GM19468 (cell line): ENCODE measurements around the gene BTAF1.
"Not testable (repeated sequence)": the region's sequence is repeated elsewhere in the genome, so short reads cannot be mapped to it uniquely, and the experiment has no call there.

Experiments
- ATAC-seq: cut with Tn5 transposase; IDR thresholded peaks from one replicate; pipeline ENCODE4 v1.9.1; 2021; ENCODE audit warnings: mild to moderate bottlenecking, moderate library complexity, moderate number of reproducible peaks; ENCODE audit not compliant: unreplicated experiment; ENCODE audit errors: extremely low read depth

BTAF1 gene

GRCh38 chr10:91976317-91977051, 52.9 kb downstream of the BTAF1 start:
- ATAC-seq = no peak

DNA sequence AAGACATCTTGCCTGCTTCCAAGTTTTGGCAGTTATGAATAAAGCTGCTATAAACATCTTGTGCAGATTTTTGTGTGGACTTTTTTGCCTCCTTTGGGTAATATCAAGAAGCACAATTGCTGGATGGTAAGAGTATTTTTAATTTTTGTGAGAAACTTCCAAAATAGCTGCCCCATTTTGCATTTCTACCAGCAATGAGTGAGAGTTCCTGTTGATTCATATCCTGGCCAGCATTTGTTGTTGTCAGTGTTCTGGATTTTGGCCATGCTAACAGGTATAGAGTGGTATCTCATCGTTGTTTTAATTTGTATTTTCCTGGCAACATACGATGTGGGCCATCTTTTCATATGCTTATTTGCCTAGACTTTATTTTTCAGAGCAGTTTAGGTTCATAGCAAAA, 53.9 kb downstream of the BTAF1 start:
- no peak for ATAC-seq

DNA sequence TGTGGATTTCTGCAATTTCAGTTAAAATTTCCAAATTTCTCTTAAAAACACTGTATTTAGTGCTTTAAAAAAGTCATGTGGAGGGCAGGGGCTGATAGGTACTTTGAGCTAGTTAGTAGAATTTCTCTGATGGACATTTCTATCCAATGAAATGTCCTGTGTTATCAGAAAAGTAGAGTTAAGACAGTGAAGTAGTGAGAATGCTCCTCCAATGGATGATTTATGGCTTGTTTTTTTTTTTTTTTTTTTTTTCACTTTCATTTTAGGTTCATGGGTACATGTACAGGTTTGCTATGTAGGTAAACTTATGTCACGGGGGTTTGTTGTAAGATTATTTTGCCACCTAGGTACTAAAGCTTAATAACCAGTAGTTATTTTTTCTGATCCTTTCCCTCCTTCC, 55.0 kb downstream of the BTAF1 start:
- ATAC-seq = no peak

DNA sequence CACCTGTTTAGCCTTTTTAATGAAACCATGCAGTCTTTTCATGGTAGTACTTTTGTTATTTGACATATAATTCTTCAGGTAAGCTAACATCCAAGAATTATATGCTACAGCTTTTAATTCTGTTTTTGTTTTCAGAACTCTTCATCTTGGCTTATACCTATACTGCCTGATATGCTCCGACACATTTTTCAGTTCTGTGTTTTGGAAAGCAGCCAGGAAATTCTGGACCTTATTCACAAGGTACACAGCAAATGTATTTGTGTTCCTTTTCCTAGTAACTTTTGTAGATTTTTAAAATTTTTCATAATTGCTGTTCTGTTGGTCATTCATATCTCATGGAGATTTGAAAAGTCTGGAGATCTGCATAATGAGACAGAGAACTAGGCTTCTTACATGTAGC, 56.7 kb downstream of the BTAF1 start:
- ATAC-seq = no peak

DNA sequence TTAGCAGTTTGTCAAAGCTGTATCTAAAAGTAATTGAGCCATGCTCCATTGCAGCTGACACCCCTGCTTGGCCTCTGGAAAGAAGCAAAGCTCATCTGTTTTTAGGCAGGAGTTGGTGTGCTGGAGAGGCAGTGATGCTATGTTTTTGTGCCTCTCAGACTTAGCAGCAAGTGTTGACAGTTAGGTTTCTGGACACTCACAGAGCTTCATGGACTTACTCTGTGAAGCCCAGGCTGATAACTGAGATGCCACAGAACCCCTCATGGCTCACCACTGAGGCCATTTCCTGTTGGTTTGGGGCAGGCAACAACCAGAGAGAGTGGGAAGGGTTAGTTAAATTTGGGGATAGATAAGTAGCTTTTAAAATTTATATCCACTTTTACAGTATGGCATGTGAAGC, 59.8 kb downstream of the BTAF1 start:
- ATAC-seq = no peak

DNA sequence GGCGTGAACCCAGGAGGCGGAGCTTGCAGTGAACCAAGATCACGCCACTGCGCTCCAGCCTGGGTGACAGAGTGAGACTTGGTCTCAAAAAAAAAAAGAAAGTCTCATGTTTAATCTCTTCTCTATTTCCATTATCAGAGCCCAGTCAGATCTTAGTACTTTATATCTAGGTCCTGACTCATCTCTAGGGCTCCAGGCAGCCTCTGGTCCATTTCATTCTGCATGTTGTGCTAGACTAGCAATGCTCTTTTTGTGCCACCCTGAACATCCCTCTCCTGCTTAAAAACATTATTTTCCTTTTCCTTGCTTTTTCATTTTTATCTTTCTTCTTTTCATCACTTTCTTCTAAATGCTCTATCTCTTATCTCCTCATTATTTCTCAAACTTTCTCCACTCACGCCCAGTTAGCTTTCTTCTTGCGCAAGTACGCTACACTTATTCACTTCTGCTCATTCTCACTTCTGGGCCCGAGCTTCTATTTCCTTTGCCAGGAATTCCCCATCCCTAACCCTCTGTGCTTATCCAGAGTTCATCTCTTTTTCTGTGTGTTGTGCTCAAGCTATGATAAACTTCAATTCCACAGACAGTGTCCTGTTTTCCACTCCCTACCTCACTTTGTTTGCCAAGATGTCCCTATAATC, 63.9 kb downstream of the BTAF1 start:
- no peak for ATAC-seq

GRCh38 chr10:91992031-91992430, 68.5 kb downstream of the BTAF1 start:
- no peak for ATAC-seq

- no peak for ATAC-seq
Measured at GRCh38 chr10:91996266-91996665, 72.7 kb downstream of the BTAF1 start.

- ATAC-seq = no peak
Measured at GRCh38 chr10:92001581-92001980, 78.0 kb downstream of the BTAF1 start.

DNA sequence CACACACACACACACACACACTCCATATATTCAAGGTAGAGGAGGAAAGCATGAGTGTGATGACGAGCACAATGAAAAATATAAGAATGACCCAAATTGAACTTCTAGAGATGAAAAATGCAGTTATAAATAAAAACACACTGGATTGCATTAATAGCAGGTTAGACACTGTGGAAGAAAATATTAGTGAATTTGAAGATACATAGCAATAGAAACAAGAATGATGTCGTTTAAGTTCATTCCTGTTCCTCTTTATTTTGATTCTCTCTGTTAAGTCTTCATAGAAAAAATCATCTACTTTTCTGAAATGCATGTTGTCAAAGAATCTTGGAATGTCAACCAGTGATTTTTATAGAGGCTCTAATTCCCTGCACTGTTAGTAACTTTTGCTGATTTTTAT, 78.4 kb downstream of the BTAF1 start:
- no peak for ATAC-seq

DNA sequence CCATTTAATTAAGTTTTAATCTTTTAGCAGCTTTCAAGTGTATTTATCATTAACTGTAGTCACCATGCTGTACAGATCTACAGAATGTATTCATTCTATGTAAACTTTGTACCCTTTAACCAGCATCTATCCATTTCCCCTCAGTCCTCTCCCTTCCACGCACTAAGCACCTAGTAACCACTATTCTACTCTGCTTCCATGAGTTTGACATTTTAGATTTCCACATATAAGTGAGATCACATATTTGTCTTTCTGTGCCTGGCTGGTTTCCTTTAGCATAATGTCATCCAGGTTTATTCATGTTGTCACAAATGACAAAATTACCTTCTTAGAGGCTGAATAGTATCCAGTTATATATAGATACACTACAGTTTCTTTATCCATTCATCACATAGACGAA, 79.7 kb downstream of the BTAF1 start:
- no peak for ATAC-seq

DNA sequence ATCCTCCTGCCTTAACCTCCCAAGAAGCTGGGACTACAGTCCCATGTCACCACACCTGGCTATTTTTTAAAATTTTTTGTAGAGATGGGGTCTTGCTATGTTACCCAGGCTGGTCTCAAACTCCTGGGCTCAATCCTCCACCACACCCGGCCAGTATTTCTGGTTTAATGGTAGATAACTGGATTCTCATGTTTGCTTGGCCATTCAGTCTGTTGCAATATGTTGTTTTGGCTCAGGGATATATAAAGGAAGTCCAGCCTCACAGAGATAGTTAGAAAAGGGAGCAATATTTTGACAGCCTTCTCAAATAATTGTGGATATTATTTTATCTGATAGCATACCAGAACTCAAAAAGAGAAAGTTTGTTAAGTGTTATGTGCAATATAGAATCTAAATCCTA, 82.4 kb downstream of the BTAF1 start:
- ATAC-seq = no peak

DNA sequence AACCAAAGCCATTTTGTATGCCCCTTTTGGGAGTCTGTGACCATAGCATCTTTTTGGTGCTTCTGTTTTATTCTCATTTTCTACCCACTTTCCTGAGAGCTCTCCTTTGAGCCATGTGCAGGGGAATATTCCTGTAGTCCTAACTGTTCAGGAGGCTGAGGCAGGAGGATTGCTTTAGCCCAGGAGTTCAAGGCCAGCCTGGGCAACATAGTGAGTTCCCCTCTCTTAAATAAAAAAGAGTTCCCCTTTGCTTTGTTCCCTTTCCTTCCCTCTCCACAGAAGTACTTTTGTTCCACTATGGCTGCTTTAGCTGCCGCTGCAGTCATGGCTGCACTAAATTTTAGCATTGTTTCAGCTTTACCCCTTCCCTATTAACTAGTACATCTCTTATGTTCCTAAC, 85.9 kb downstream of the BTAF1 start:
- no peak for ATAC-seq

DNA sequence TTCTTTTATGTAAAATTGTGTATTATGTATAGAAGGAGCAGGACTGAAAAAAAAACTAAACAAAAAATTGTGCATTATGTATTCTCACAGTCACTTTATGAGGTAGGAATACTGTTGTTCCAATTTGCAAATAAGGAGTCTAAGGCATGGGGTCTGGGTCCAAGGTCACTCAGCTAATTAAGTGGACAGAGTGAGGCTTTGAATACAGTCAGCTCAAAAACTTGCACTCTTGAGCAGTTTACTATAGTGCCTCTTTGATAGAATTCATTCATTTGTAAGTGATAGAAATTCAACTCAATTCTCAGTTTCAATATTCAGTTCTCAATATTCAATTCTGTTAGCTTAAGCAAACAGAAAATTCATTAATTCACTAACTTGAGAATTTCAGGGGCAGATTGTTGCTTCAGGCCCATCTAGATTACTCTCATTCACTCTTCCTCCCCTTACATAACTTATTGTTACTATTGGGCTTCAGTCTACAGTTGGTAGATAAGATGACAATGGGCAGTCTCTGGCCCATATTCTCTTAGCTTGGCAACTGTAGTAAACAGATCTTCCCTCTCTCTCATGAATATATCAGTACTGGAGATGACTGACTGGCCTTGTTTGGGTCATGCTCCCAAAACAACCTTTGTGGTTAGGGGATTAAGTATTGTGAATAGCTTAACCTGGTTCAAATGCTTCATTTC, 86.6 kb downstream of the BTAF1 start:
- ATAC-seq = no peak

DNA sequence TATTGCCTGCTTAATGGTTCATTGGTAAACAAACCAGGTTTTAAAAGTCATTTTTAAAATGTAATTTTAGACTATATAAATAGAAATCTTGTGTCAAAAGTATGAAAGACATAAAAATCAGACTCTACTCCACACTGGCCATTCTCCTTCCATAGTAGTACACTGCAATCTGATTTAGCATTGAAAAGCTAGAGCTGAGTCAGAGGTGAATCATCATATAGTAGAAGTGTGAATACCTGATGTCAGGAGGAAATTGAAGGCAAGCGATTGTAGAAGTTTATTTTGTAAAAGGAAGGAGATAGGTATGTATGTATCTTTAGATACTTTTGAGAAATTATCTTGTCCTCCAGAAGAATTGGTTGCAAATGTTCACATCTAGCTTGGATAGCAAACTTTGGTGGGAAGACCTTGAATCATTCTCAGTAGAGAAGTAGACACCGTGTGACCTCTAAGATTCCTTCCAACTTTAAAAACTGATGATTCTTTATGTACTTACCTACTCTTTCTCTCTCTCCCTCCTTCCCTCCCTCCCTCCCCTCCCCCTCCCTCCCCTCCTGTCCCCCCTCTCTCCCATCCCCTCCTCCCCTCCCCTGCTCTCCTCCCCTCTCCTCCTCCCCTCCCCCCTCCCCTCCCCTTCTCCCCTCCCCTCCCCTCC, 88.1 kb downstream of the BTAF1 start:
- no peak for ATAC-seq

- ATAC-seq = no peak
Measured at GRCh38 chr10:92014620-92015019, 91.0 kb downstream of the BTAF1 start.

DNA sequence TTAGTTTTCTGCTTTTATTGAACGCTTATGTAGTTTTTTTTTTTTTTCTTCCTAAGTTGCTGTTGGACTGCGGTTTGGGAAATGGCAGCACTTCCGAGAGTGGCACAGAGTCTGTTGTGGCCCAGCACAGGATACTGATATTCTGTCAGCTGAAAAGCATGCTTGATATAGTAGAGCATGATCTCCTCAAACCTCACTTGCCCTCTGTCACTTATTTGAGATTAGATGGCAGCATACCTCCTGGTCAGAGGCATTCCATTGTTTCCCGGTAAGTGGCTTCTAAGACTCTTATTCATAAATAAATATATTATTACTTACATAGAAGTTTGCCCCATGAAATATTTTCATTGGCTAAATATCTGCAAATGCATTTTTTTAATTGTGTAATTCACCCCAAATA, 101.1 kb downstream of the BTAF1 start:
- no peak for ATAC-seq

DNA sequence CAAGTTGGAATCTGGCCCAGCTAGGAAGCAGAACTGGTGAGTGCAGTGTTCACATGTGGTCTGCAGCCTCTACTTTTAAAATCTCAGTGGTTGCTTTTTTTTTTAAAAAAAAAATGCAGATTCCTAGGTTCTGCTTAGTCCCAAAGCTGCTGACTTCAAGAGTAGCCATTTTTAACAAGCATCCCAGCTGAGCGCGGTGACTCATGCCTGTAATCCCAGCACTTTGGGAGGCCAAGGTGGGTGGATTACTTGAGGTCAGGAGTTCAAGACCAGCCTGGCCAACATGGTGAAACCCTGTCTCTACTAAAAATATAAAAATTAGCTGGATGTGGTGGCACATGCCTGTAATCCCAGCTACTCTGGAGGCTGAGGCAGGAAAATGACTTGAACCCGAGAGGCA, 101.8 kb downstream of the BTAF1 start:
- ATAC-seq = not testable (repeated sequence)

DNA sequence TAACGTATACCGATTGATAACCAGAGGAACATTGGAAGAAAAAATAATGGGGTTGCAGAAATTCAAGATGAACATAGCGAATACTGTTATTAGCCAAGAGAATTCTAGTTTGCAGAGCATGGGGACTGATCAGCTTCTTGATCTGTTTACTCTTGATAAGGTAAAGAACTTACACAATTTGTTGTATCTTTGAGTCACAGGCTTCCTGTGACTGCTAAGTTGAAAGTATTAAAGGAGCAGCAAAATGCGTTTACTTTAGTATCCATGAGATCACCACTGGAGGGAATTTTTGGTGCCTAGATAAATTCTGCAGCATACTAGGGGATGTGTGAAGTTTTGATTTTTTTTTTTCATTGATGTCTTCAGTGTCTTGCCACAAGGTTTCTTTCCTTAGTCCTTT, 103.6 kb downstream of the BTAF1 start:
- no peak for ATAC-seq

DNA sequence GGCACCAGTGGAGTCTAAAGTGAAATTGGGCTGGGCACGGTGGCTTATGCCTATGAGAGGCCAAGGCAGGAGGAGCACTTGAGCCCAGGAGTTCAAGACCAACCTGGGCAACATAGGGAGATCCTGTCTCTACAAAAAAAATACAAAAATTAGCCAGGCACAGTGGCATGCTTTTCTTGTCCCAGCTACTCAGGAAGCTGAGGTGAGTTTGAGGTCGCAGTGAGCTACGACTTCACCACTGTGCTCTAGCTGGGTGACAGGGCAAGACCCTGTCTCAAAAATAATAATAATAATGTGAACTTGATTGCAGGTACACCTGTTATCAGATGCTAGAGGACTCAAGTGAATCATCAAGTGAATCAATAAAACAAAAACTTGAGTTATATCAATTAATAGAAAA, 108.0 kb downstream of the BTAF1 start:
- ATAC-seq = no peak

- ATAC-seq = not testable (repeated sequence)
Measured at GRCh38 chr10:92033070-92033469, 109.5 kb downstream of the BTAF1 start.
